B cell (primary cell): ENCODE data around the gene THRB. TPM values are rescaled to one million over a fixed set of nuclear protein-coding genes. Genes with fewer than 3 reads are reported as not detected.

Experiments used
- ATAC-seq: fragments of 200-7000 bp; cut with Tn5 transposase; one replicate; pipeline ENCODE4 v1.10.0; 2021; ENCODE audit warnings: low read depth, mild to moderate bottlenecking, moderate number of reproducible peaks, moderate library complexity
- CTCF ChIA-PET: fragments of 350-600 bp; sonication (Branson Sonifier 250); formaldehyde crosslinking; loops from one replicate; lab custom pipeline; 2021; ENCODE audit warnings: antibody characterized with exemption, inconsistent platforms; lab: Charles Lee
- POLR2A ChIA-PET: fragments of 350-600 bp; sonication (Branson Sonifier 250); formaldehyde crosslinking; loops from one replicate; lab custom pipeline; 2021; ENCODE audit warnings: antibody characterized with exemption; lab: Charles Lee
- DNase-seq: peaks from one replicate; pipeline ENCODE4 v3.0.0; 2013
- H2AFZ ChIP-seq: 2 replicates; pipeline ENCODE4 v1.6.1; 2012; ENCODE audit warnings: mild to moderate bottlenecking, low read depth, low read length; ENCODE audit not compliant: insufficient read depth, poor library complexity, severe bottlenecking
- H3K27ac ChIP-seq, 2 donors: 1 replicate in 1 of 2; 2 replicates in 1 of 2; pipeline ENCODE4 v1.5.1; 2012 to 2013; ENCODE audit warnings: low read length in 2 of 2, mild to moderate bottlenecking in 2 of 2, moderate library complexity in 1 of 2
- H3K27me3 ChIP-seq, 4 experiments: fragments of 200-600 bp in 1 of 4; sonication (generic) in 1 of 4; replicated peaks in 1 of 4; 1 replicate in 2 of 4; 2 replicates in 2 of 4; pipeline versions ENCODE4 v1.6.1 to v1.7.0; 2013 to 2016; ENCODE audit warnings: low read length in 3 of 4, mild to moderate bottlenecking in 2 of 4, mixed read lengths in 1 of 4, moderate library complexity in 1 of 4; ENCODE audit not compliant: insufficient read depth in 4 of 4, control insufficient read depth in 3 of 4; ENCODE audit errors: control extremely low read depth in 1 of 4
- H3K36me3 ChIP-seq, 2 experiments: replicated peaks in 1 of 2; 1 replicate in 1 of 2; 2 replicates in 1 of 2; pipeline versions ENCODE4 v1.6.1 to v1.7.1; 2013; ENCODE audit warnings: low read length in 1 of 2; ENCODE audit not compliant: insufficient read depth in 2 of 2, control insufficient read depth in 1 of 2; ENCODE audit errors: control extremely low read depth in 1 of 2, extremely low read depth in 1 of 2
- H3K4me1 ChIP-seq, 2 donors: fragments of 200-600 bp in 1 of 2; sonication (generic) in 1 of 2; 1 replicate in 1 of 2; 2 replicates in 1 of 2; pipeline versions ENCODE4 v1.5.1 to v1.6.1; 2013 to 2017; ENCODE audit warnings: low read length in 2 of 2; ENCODE audit not compliant: control insufficient read depth in 2 of 2, insufficient read depth in 2 of 2
- H3K4me2 ChIP-seq: replicated peaks from 2 replicates; pipeline ENCODE3; 2012; ENCODE audit warnings: mild to moderate bottlenecking, low read depth, low read length; ENCODE audit not compliant: poor library complexity, severe bottlenecking
- H3K4me3 ChIP-seq, 5 experiments: fragments of 200-600 bp in 1 of 5; sonication (generic) in 1 of 5; 1 replicate in 3 of 5; 2 replicates in 2 of 5; pipeline versions ENCODE4 v1.5.1 to v1.7.0; 2011 to 2016; ENCODE audit warnings: low read length in 4 of 5, mild to moderate bottlenecking in 4 of 5, low read depth in 2 of 5, control low read depth in 1 of 5, moderate library complexity in 1 of 5; ENCODE audit not compliant: insufficient read depth in 1 of 5; ENCODE audit errors: control extremely low read depth in 1 of 5, extremely low read depth in 1 of 5
- H3K79me2 ChIP-seq: fragments of 200-600 bp; sonication (generic); one replicate; pipeline ENCODE4 v1.6.0; 2016; ENCODE audit warnings: low read length; ENCODE audit not compliant: control insufficient read depth, insufficient read depth
- H3K9ac ChIP-seq: fragments of 200-600 bp; sonication (generic); 2 replicates; pipeline ENCODE4 v1.6.1; 2017; ENCODE audit warnings: mild to moderate bottlenecking, low read length, moderate library complexity
- H3K9me3 ChIP-seq, 3 donors: one replicate each; pipeline versions ENCODE4 v1.6.1 to v1.7.1; 2013; ENCODE audit warnings: low read length in 2 of 3; ENCODE audit not compliant: control insufficient read depth in 2 of 3, insufficient read depth in 1 of 3; ENCODE audit errors: control extremely low read depth in 1 of 3
- H4K20me1 ChIP-seq: 2 replicates; pipeline ENCODE4 v1.6.0; 2012; ENCODE audit warnings: mild to moderate bottlenecking, low read length; ENCODE audit not compliant: insufficient read depth, control insufficient read depth, poor library complexity, severe bottlenecking
- H3K27ac Mint-ChIP-seq: one replicate; pipeline ENCODE4 v1.8.0; 2021; ENCODE audit warnings: mixed read lengths
- H3K27me3 Mint-ChIP-seq: one replicate; pipeline ENCODE4 v1.8.0; 2021; ENCODE audit warnings: mixed read lengths
- H3K4me1 Mint-ChIP-seq: one replicate; pipeline ENCODE4 v1.8.0; 2021; ENCODE audit warnings: mixed read lengths
- H3K4me3 Mint-ChIP-seq: one replicate; pipeline ENCODE4 v1.8.0; 2021; ENCODE audit warnings: mixed read lengths
- H3K9me3 Mint-ChIP-seq: one replicate; pipeline ENCODE4 v1.8.0; 2022; ENCODE audit warnings: mixed read lengths; ENCODE audit not compliant: insufficient read depth
- CTCF ChIP-seq: fragments of 200-600 bp; IDR thresholded peaks from one replicate; pipeline ENCODE4 v1.8.0; 2022; ENCODE audit warnings: antibody characterized with exemption, mild to moderate bottlenecking
- EZH2 ChIP-seq: IDR thresholded peaks from 2 replicates; pipeline ENCODE4 v1.6.1; 2012; ENCODE audit warnings: borderline replicate concordance, low read depth, mild to moderate bottlenecking, moderate library complexity, low read length; ENCODE audit not compliant: insufficient read depth, poor library complexity, severe bottlenecking
- WGBS: methylation state at CpG from one replicate; pipeline ENCODE4 v1.1.5; 2013; ENCODE audit warnings: missing lambda C conversion rate; ENCODE audit not compliant: insufficient coverage; 5-methylcytosine and 5-hydroxymethylcytosine counted together
- intact Hi-C: fragments of 100-400 bp; cut with micrococcal nuclease; formaldehyde crosslinking; loops from one replicate; pipeline ENCODE4 v1.10.0; 2022
- polyA plus RNA-seq: library from polyadenylated mRNA; depleted of rRNA; stranded (reverse); fragments of >200 nt; gene quantifications from 2 replicates; pipeline ENCODE4 v1.2.3, GENCODE V29; 2012
- total RNA-seq, 2 donors: library from RNA; stranded (reverse); fragments of 120-200 nt in 1 of 2; gene quantifications; 1 replicate in 1 of 2; 2 replicates in 1 of 2; pipeline versions ENCODE4 v1.2.3 to v1.2.4, GENCODE V29; 2013 to 2022

The THRB gene
- total and polyA plus RNA-seq, 2 donors (not counting 1 experiment from before 2014, with no cell fraction given): 0.86 to 1.8 TPM

GRCh38 chr3:24195504-24196230, 299.0 kb downstream of the THRB start:
- Mint-ChIP-seq H3K27me3 (peaks cover 4% of the 10 kb centered on the region), H3K9me3 (no peaks in the 10 kb centered on the region), H3K27ac (no peak overlapping the region), H3K4me3 (no peak overlapping the region), H3K4me1 (no peaks in the 10 kb centered on the region)
- no peak overlapping the region for H3K9ac ChIP-seq
- H3K4me2 ChIP-seq: no peak overlapping the region
- no peak overlapping the region for H2AFZ ChIP-seq
- no peak for DNase-seq
- no peaks in the 10 kb centered on the region for H3K27me3 ChIP-seq
- ChIA-PET CTCF (interaction anchor here (0.6 to 1.3 kb wide), 2 partner anchors 10 to 68 kb away, joined by 4 read pairs; no protein-coding TSS in a partner anchor), POLR2A (no interaction called here)
- H3K9me3 ChIP-seq: no peaks in the 10 kb centered on the region
- H4K20me1 ChIP-seq: no peaks in the 10 kb centered on the region
- ATAC-seq: no peak
- no peaks in the 10 kb centered on the region for H3K36me3 ChIP-seq
- no peak overlapping the region for H3K4me3 ChIP-seq
- H3K4me1 ChIP-seq: no peaks in the 10 kb centered on the region
- H3K27ac ChIP-seq: no peak overlapping the region
- TF ChIP-seq CTCF (no peak), EZH2 (no peak)
- H3K79me2 ChIP-seq: no peaks in the 10 kb centered on the region
- intact Hi-C loops: no loop called here

- no peaks in the 10 kb centered on the region for H3K27me3 Mint-ChIP-seq
- H3K4me1 Mint-ChIP-seq: no peaks in the 10 kb centered on the region
- intact Hi-C loops: no loop called here
- H3K4me2 ChIP-seq: no peak overlapping the region
- no peak overlapping the region for H3K9ac ChIP-seq
- no peak overlapping the region for H3K27ac ChIP-seq
- ATAC-seq (no peak), DNase-seq (no peak)
- ChIA-PET CTCF (interaction anchor here (1.0 to 1.3 kb wide), 2 partner anchors 10 to 13 kb away, joined by 3 read pairs; no protein-coding TSS in a partner anchor), POLR2A (no interaction called here)
- H2AFZ ChIP-seq: no peak overlapping the region
- 89% methylated on average over 3 of the region's 3 CpGs for WGBS
- H3K4me3 Mint-ChIP-seq: no peak overlapping the region
- no peaks in the 10 kb centered on the region for H3K4me1 ChIP-seq
- no peaks in the 10 kb centered on the region for H3K9me3 Mint-ChIP-seq
- H3K9me3 ChIP-seq: no peaks in the 10 kb centered on the region
- H3K27me3 ChIP-seq: no peaks in the 10 kb centered on the region
- H3K27ac Mint-ChIP-seq: no peak overlapping the region
- H4K20me1 ChIP-seq: no peaks in the 10 kb centered on the region
- H3K36me3 ChIP-seq: no peaks in the 10 kb centered on the region
- H3K4me3 ChIP-seq: no peak overlapping the region
- no peaks in the 10 kb centered on the region for H3K79me2 ChIP-seq
- TF ChIP-seq EZH2 (no peak), CTCF (no peak)
Observed at GRCh38 chr3:24192469-24193056, 302.1 kb downstream of the THRB start.
